Psoas muscle (tissue), 8 donors: ENCODE results near the gene RASSF1. TPM values are rescaled to one million over a fixed set of nuclear protein-coding genes. Genes with fewer than 3 reads are reported as not detected.

Experiments used
- ATAC-seq, 4 donors: fragments of 200-7000 bp; cut with Tn5 transposase; one replicate each; pipeline ENCODE4 v1.9.1; 2020; ENCODE audit warnings: moderate library complexity in 3 of 4, mild to moderate bottlenecking in 2 of 4
- DNase-seq, 2 donors: peaks; one replicate each; pipeline ENCODE4 v3.0.0-alpha.2; 2020
- H3K27ac ChIP-seq: fragments of 200-600 bp; one replicate; pipeline ENCODE4 v1.8.0; 2022
- H3K27me3 ChIP-seq, 3 donors: fragments of 200-600 bp in 1 of 3; one replicate each; pipeline versions ENCODE4 v1.6.1 to v1.8.0; 2013 to 2022; ENCODE audit warnings: low read length in 2 of 3, mild to moderate bottlenecking in 2 of 3, moderate library complexity in 1 of 3; ENCODE audit not compliant: insufficient read depth in 3 of 3
- H3K36me3 ChIP-seq, 2 donors: fragments of 200-600 bp in 1 of 2; one replicate each; pipeline versions ENCODE4 v1.6.1 to v1.8.0; 2013 to 2022; ENCODE audit warnings: low read depth in 1 of 2, mild to moderate bottlenecking in 1 of 2, moderate library complexity in 1 of 2; ENCODE audit not compliant: insufficient read depth in 1 of 2
- H3K4me1 ChIP-seq: fragments of 200-600 bp; one replicate; pipeline ENCODE4 v1.8.0; 2022
- H3K4me3 ChIP-seq: fragments of 200-600 bp; one replicate; pipeline ENCODE4 v1.8.0; 2022; ENCODE audit warnings: mild to moderate bottlenecking
- H3K9me3 ChIP-seq: fragments of 200-600 bp; one replicate; pipeline ENCODE4 v1.8.0; 2022
- WGBS, 3 donors: extraction: QIAGEN DNeasy Blood & Tissue Kit; methylation state at CpG; one replicate each; pipeline versions ENCODE4 v1.1.6 to v1.1.7; 2013; 5-methylcytosine and 5-hydroxymethylcytosine counted together
- intact Hi-C, 2 donors: fragments of 100-400 bp; cut with DNase I; formaldehyde crosslinking; loops; one replicate each; pipeline versions ENCODE4 v1.11.0 to v1.14.2; 2022
- polyA plus RNA-seq, 3 donors: library from polyadenylated mRNA; stranded (reverse); fragments of 200-250 nt; gene quantifications; one replicate each; pipeline ENCODE4 v1.2.3, GENCODE V29; 2013
- total RNA-seq, 4 donors: library from RNA; stranded (reverse); fragmentation: NEBNext Ultra II Directional in 2 of 4; extraction: Animal tissue kit (Norgen Biotek cat#: 25700) in 2 of 4; gene quantifications; one replicate each; pipeline versions ENCODE4 v1.2.1 to v1.2.4, GENCODE V29; 2021 to 2023
- TF ChIP-seq, protein P1 (sequence below): fragments of 200-600 bp; IDR thresholded peaks from one replicate; pipeline ENCODE4 v1.8.0; 2022; ENCODE audit warnings: antibody characterized with exemption
- donor health status: healthy with polysubstance abuse.
- donor health status: DM: no; HTN: no; CAD: no; lungs with moderate emphysema.
- donor health status: Bipolar disorder and iron deficiency.
- donor health status: healthy.
- donor health status: DM: yes; HTN: yes; CAD: no.
- donor health status: DM: no; HTN: no; CAD: no.
- donor health status: DM: no; HTN: no; CAD: no.
- donor health status: DM: yes; HTN: yes; CAD: no.

RASSF1 gene
- total and polyA plus RNA-seq, 7 donors, result 10.1 to 84.5 (median 24.2) TPM

DNA sequence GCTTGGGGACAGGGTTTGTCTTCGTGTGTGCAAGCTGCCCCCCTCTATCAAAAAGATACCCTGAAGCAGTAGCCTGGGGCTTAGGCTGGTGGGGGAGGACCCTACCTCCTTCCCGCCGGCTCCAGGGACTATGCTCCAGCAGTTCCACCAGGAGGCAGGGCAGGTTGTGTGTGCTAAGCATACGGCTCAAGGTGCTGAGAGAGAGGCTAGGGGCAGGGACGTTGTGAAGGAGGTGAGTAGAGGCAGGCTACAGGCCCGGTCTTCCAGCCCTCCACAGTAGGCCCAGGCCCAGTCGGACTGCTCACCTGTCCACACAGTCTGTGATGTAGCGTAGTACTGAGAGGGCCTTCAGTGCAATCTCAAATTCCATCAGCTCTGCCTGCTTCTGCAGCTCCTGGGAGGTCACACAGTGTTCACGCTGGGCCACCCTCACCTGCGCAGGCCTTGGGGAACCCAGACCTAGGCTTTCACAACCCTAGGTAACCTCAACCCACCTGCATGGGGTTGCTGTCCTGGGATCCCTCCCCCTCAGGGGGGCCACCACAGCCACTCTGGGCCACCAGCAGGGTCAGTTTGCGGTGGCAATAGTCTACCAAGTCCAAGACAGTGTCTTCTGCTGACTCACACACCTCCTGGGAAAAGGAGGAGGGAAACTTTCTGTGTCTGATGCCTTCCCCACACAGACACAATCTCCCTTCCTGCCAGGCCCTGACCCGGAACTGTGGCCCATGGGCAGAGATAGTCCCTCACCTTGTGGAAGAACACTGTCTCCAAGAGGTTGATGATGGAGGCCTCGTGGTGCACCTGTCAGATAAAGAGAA is 2.4 kb upstream of the RASSF1 start:
- Histone ChIP-seq H3K36me3 (peaks cover 0 to 8% of the 10 kb centered on the region in 2 donors), H3K4me1 (peaks cover 26% of the 10 kb centered on the region), H3K9me3 (no peaks in the 10 kb centered on the region), H3K4me3 (no peak overlapping the region), H3K27ac (no peak overlapping the region), H3K27me3 (no peaks in the 10 kb centered on the region)
- 84 to 89% (median 86%) methylated on average over 13 of the region's 13 CpGs for WGBS, 3 donors
- TF ChIP-seq, protein P1, sequence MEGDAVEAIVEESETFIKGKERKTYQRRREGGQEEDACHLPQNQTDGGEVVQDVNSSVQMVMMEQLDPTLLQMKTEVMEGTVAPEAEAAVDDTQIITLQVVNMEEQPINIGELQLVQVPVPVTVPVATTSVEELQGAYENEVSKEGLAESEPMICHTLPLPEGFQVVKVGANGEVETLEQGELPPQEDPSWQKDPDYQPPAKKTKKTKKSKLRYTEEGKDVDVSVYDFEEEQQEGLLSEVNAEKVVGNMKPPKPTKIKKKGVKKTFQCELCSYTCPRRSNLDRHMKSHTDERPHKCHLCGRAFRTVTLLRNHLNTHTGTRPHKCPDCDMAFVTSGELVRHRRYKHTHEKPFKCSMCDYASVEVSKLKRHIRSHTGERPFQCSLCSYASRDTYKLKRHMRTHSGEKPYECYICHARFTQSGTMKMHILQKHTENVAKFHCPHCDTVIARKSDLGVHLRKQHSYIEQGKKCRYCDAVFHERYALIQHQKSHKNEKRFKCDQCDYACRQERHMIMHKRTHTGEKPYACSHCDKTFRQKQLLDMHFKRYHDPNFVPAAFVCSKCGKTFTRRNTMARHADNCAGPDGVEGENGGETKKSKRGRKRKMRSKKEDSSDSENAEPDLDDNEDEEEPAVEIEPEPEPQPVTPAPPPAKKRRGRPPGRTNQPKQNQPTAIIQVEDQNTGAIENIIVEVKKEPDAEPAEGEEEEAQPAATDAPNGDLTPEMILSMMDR, result no peak
- intact Hi-C loops, result no loop called here
- ATAC-seq (no peak), DNase-seq (no peak)

- H3K27me3 ChIP-seq, result no peaks in the 10 kb centered on the region
- ATAC-seq (no peak), DNase-seq (no peak)
- no peak overlapping the region for H3K4me3 ChIP-seq
- intact Hi-C loops, result no loop called here
- no peak overlapping the region for H3K27ac ChIP-seq
- TF ChIP-seq, protein P1, result no peak
- H3K4me1 ChIP-seq, result peaks cover 26% of the 10 kb centered on the region
- no peaks in the 10 kb centered on the region for H3K9me3 ChIP-seq
- H3K36me3 ChIP-seq, result no peaks in the 10 kb centered on the region
- WGBS, 3 donors, result 88 to 93% (median 90%) methylated on average over 13 of the region's 13 CpGs
These were observed 1.5 kb upstream of the RASSF1 start for GRCh38 chr3:50341996-50342650.

DNA sequence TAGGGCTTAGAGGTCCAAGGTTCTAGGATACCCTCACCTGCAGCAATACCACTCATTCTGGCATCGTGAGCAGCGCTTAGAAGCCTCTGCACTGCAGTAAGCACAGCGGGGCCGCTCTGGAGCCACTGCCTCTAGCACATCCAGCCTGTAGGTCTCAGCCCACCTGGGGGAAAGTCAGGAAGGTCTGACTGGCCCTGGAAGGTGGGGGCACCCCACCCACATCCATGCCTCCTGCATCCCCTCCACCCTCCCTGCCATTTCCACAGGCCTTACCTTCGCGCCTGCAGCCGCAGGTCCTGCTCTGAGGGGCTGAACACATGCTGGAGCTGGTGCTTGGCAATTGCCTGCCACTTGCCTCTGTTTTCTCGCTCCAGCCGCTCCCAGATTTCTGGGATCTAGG is 901 bp upstream of the RASSF1 start:
- H3K9me3 ChIP-seq, result no peaks in the 10 kb centered on the region
- no peak overlapping the region for H3K27ac ChIP-seq
- ATAC-seq (no peak), DNase-seq (no peak)
- intact Hi-C loops, result no loop called here
- no peaks in the 10 kb centered on the region for H3K27me3 ChIP-seq
- peaks cover 26% of the 10 kb centered on the region for H3K4me1 ChIP-seq
- peak overlapping the region; percentile 93 for H3K4me3 ChIP-seq
- 87 to 94% (median 93%) methylated on average over 8 to 9 of the region's 9 CpGs for WGBS, 3 donors
- no peaks in the 10 kb centered on the region for H3K36me3 ChIP-seq
- TF ChIP-seq, protein P1, result no peak

DNA sequence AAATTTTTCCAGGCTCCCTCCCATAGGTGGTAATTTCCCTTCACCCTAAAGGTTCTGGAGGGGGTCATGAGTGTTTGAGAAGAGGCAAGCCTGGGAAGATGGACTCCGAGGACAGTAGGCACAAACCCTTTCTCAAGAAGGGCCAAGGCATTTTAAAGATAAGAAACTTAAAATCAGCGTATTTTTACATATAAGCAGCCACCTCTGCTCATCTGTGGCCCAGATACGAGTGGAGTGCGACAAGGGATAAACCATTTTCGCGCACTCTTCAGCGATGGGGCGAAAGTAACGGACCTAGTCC is 539 bp downstream of the RASSF1 start:
- H3K36me3 ChIP-seq, result no peaks in the 10 kb centered on the region
- H3K27me3 ChIP-seq, result no peaks in the 10 kb centered on the region
- H3K4me1 ChIP-seq, result peaks cover 33% of the 10 kb centered on the region
- no peak for DNase-seq
- peak overlapping the region; percentile 95 for H3K27ac ChIP-seq
- TF ChIP-seq, protein P1, result no peak
- 42 to 66% (median 59%) methylated on average over 8 to 9 of the region's 9 CpGs for WGBS, 3 donors
- H3K9me3 ChIP-seq, result no peaks in the 10 kb centered on the region
- intact Hi-C loops, result no loop called here
- ATAC-seq, result no peak
- peak overlapping the region; percentile 93 for H3K4me3 ChIP-seq
